Activated CD4-positive, alpha-beta T cell treated with anti-CD3 and anti-CD28 coated beads, Interleukin-2, amount 50 U/mL, for 24 hours (primary cell): ENCODE results near the gene HGFAC.
"Not testable (repeated sequence)": the region's sequence is repeated elsewhere in the genome, so short reads cannot be mapped to it uniquely, and the experiment has no call there.

Source experiments
- DNase-seq, 2 donors: peaks; one replicate each; pipeline ENCODE4 v3.0.0-alpha.2; 2020; ENCODE audit warnings: low read depth in 1 of 2, low spot score in 1 of 2

The HGFAC gene

DNA sequence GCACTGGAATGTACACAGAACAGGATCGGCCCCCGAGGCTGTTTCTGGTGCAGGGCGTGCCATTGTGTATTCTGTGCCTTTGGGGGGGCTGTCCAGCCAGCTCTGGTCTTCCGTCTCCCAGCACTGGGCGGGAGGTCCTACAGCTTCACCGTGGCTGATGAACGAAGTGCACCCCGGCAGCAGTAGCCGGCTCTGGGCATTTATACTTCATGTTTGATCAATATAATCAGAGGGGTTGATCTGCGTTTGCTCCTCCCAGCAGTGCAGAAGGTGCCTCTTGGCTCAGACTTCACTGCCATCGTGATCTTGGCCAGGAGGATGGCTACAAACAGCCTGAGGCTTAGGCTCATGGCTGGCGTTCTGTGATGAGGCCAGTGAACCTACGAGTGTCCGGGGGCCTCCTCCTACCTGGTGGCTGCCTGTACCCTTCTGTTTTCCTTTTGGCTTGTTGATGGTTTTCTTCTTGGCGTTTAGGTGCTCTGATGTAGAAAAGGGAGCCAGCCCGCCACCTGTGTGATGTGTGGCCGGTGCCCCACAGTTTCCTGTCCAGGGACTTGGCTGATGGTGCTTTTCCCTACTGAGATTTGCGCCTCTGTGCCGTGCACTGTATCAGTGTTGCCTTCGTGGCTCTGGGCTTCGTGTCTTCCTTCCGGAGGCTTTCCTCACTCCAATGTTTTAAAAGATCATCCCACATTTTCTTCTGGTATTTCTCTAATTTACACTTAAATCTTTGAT is 31.2 kb upstream of the HGFAC start:
- DNase-seq: no peak

DNA sequence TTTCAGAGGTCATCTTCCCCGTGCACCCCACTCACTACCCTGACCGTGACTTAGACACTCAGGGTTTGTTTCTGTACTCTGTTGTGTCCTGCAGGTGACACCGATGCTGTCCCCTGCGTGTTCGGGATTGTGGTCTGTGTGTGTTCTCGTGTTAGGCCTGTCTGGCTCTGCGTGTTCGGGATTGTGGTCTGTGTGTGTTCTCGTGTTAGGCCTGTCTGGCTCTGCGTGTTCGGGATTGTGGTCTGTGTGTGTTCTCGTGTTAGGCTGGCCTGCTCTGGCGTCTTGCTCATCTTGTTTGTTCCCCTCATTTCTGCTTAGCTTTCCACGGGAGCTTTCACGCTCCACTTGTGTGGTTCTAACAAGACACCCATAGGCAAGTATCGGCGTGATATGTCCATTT is 30.6 kb upstream of the HGFAC start:
- DNase-seq: not testable (repeated sequence)

DNA sequence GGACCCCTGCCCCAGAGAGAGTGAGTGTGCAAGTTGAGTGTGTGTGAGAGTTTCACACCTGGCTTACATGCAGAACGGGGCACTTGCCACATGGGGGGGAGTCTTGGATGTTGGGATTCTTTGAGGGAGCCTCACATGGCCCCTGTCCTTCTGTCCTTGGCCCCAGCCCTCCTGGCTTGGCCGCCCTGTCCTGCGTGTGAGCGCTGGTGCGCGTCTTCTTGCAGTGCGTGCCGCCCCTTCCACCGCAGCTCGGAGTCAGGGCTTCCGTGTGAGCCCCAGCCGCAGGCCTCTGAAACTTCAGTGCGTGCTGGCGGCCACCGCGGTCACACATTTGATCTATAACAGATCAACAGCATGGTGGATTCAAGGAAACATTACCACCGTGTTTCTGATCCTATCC is 30.1 kb upstream of the HGFAC start:
- DNase-seq: no peak

DNA sequence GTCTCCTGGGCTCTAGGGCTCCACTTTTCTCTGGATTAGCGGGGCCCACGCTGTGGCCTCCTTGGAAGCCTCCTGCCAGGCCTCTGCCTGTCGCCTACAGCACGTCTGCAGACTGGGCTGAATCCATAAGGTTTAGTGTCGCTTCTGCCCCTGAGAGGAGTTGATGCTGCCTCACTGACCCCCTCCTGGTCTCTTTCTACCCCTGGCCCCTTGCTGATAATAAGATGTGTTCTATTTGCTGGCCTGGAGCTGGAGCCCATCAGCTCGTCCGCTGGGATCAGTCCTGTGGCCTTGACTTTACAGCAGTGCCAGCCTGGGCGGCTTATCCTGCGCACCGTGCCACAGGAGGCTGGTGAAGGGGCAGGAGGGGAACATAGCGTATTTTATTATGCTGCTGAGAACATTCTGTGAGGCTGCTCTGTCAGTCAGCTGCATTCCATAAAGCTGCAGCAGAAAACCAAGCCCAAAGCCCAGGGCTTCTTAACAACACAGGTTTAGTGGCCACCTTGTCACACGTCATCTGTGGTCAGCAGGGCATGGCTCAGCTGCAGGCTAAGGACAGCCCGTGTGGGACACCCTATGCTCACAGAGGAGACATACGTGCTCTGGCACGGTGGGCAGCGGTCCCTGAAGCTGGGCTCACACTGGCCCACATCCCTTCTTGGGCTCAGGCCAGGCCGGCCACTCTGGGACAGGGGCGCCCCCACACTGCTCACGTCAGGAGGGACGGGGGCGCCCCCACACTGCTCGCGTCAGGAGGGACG is 29.3 kb upstream of the HGFAC start:
- DNase-seq: no peak

DNA sequence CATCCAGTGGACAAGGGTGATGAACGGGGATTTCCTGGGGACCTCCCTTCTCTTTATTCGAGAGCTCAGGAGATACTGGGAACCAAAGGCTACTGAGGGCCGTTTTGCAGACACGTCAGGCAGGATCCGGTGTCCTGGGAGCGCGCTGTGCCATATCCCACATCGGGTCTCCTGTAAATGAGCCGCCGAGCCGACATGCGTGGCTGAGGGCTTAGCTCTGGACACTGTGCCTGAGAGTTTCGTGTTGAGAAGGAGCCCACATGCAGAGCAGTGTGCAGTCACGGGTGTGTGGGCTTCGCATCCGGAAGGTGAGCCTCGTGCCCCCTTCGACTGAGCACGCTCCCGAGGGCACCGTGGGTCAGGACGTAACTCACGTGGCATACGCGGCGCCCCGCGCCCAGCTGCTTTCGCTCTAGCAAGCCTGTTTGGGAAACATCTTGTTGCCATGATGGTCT is 28.5 kb upstream of the HGFAC start:
- DNase-seq: no peak

DNA sequence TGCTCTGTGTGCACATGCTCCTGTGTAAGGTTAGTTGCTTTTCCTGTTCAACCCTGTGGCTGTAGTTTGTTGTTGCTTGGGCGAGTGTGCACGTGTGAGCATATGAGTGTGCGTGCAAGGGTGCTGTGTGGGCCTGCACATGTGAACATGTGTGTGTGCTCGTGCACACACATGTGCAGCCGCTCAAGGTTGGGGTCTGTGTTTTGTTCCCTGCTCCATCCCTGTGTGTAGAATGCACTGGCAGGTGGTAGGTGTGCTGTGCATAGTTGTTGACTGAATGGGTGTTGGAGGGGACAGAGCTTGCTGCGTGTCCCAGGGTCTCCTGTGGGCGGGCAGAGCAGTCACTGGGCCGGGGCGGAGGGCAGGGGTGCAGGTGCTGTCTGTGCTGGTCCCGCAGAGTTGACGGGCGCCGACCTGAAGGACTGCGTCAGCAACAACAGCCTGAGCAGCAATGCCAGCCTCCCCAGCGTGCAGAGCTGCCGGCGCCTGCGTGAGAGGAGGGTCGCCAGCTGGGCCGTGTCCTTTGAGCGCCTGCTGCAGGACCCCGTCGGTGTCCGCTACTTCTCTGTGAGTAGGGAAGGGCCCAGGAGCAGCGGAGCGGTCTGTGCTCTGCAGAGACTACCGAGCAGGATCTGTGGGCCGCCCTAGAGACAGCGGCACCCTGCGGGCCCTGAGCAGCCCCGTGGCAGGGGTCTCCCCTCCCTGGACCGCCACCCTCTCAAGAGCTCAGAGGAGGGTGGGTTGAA is 27.9 kb upstream of the HGFAC start:
- DNase-seq: no peak

DNA sequence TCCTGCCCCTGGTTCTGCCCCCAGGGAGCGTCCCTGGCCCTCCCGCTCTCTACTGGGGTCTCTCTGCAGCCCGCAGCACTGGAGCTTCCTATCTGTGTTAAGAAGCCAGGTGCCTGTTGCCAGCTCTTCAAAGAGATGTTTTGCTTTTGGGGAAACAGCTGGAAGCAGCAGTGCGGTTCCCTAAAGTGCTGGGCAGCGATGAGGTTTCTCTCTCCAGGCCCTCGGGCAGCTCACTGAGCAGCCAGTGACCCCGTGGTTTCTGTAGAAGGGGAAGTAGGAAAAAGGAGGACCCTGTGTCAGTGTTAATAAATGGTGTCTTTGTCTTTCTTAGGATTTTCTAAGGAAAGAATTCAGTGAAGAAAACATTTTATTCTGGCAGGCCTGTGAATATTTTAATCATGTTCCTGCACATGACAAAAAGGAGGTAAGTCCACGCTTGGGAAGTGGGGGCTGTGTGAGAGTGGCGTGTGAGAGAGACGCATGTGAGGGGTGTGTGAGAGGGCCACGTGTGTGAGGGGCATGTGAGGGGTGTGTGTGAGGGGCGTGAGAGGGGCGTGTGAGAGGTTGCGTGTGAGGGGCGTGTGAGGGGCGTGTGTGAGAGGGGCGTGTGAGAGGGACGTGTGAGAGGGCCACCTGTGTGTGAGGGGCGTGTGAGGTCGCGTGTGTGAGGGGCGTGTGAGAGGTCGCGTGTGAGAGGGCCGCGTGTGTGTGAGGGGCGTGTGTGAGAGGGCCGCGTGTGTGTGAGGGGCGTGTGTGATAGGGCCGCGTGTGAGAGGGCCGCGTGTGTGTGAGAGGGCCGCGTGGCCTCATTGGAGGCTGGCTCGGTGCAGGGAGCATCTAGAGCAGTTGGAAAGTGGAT is 27.1 kb upstream of the HGFAC start:
- no peak for DNase-seq

DNA sequence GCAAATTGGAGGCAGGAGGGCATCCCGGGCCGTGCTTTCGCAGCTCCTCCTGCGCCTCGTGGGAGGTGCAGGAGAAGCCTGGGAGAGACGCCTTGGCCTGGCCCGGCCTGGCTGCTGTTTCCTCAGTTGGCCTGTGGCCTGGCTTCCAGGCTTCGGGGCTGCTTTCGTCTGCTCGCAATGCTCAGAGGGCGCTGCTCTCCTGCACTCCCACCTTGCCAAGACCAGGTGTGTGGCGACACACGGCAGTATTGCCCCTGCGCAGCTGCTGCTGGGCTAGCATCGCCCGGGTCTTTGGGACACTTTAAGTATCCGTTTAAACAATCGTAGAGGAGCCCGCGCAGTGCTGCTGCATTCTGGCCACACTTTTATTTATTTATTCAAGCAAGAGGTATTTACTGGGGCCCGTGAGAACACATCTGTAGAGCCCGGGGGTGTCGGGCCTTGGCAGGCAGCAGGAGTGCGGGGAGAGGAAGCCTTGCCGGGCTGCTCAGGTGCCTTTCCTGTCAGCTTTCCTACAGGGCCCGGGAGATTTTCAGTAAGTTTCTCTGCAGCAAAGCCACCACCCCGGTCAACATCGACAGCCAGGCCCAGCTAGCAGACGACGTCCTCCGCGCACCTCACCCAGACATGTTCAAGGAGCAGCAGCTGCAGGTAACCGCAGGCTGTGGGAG is 26.2 kb upstream of the HGFAC start:
- DNase-seq: no peak

DNA sequence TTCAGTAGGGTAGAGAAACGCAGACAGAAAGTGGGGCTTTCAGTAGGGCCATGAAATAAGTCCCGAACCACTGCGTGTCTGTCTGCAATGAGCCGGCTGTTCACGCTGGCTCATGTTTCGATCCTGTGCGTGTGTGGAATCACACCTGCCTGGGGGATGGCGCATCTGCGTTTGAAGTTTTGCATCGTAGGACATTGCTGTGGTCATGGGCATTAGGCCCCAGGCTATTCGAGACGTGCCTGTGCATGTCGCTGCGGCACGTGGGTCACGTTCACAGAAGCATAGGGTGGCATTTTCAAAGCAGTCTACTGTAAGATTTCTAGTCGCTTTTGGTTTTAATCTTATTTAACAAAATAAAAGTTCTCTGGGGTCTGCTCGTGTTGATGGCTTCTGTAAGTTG is 25.5 kb upstream of the HGFAC start:
- no peak for DNase-seq

DNA sequence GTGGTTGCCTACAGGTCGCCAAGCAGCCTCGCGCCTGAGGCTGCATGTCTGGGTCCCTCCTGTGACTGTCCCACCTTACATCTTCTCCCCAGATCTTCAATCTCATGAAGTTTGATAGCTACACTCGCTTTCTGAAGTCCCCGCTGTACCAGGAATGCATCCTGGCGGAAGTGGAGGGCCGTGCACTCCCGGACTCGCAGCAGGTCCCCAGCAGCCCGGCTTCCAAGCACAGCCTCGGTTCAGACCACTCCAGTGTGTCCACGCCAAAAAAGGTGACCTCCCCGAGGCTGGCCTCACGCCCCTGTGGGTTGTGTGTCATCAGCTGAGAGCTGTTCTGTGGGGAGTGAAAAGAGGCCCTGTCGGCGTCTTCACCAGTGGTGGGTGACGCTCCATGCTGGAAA is 24.9 kb upstream of the HGFAC start:
- no peak for DNase-seq

DNA sequence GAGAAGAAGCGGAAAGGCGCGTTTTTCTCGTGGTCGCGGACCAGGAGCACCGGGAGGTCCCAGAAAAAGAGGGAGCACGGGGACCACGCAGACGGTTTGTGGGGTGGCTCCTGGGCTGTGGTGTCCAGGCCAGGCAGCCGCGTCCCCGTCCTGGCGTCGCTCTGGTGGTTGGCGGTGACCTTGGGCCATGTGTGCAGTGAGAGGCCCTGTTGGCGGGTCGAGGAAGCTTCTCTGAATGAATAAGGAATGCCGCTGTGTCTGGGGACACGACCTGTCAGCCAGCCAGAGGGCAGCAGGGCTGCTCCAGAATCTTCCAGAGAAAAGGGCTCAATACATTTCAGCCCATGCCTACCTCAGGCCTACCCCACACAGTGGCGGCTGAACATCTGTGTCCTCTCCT is 24.3 kb upstream of the HGFAC start:
- DNase-seq: no peak

DNA sequence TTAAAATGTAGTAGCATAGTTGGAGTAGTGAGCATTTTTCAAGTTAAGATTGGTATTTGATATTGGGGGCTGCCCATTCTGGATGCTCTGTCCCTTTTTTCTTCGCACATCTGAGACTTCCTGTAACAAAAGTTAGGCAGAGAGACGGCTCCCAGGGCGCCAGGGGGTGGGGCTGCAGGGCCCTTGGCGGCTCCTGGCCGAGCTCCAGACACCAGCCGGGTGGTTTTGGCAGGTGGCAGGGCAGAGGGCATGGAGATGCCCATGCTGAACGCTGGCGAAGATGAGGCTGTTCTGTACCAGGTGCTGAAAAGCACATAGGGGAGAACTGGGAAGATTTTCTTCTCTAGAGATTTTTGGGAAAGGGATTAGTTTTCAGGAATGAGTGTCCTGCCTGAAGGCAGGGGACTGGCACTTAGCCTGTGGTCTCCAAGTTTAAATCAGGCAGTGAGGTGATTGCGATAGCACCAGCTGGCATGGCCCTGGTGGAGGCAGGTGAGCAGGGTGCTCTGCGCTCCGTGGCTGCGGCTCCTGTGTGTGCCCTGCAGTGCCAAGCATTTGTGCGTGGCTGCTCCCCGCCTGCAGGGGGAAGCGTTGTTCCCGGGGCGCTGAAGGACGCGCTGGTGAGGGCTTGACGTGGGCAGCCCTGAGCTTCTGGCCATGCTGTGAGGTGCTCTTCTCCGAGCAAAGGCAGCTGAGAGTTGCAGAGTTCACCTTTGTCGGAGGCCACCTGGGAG is 23.6 kb upstream of the HGFAC start:
- no peak for DNase-seq

DNA sequence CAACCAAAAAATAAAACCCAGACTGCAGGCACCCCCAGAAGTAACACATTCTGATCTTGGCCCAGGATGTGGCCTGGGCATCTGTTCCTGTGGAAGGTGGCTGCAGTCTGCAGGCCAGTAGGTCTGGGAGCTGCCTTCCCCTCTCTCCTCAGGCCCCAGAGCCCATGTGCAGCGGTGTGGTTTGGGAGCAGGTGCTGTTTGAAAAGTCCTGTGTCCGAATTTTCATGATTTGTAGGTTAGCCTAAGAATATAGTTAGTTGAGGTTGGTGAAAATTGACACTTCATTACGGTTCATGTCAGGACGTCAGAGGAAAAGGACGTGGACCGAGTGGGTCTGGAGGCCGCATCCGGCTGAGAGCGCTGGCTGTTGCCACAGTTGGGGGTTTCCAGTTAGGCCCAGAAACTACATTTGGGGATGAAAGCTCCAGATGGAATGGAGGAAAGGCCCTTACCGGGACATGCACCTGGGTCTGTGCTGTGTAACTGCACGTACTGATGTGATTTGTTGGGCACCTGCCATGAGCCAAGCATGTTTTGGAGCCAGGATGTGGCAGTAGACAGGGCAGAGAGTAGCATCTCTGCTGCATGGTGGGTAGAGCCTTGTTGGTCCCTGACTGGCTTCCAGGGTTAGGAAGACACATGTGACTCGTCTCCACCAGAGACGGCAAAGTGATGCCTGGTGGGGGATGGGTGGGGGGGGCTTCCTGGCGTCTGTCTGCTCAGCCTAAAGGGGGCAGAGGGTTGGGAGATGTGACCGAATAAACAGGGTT is 21.7 kb upstream of the HGFAC start:
- no peak for DNase-seq

DNA sequence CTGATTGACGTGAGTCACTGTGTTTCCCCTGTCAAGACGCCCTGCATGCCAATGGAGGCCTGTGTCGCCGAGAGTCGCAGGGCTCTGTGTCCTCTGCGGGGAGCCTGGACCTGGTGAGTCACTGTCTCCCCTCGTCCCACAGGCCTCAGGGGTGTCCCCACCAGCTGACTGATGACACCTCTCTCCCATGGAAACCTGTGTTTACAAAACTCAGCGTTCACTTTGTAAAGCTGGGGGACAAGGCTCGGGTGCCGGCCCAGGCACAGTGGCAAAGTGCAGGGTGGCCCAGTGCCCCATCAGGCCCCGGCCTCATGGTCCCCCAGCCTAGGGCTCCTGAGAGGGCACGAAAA is 21.2 kb upstream of the HGFAC start:
- DNase-seq: no peak

DNA sequence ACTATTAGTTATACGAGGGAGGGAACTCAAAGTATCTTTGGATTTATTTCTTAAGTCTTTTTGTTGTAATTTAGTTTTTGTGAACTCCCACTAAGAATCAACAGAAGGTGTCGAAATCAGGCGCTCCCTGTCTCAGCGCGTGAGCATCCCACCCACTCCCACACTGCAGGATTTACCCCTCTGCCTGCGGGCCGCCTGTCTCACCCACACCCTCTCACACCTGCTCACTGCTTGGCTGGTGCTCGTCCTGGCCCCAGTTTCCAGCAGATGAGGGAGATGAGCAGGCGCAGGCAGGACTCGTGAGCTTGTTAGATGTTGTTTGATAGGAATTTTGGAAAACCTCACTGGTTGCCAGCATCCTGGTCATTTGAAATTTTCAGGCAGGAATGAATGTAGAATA is 20.8 kb upstream of the HGFAC start:
- DNase-seq: no peak

DNA sequence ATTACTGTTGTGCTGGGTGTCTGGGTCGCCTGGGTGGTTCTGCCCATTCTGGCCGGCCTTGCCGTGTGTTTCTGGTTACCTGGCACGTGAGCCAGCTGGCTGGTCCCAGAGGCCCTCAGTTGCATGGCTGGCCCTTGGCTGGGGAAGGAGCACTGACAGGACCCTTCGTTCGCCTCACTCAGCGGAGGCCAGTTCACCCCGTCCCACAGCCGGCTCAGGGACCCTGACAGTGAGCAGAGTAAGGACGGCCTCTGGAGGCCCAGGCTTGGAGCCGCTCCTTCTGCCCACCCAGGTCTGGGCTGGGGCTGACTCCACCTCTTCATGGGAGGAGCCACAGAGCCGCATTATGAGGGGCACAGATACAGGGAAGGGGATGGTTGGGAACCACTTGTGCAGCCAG is 20.3 kb upstream of the HGFAC start:
- no peak for DNase-seq

DNA sequence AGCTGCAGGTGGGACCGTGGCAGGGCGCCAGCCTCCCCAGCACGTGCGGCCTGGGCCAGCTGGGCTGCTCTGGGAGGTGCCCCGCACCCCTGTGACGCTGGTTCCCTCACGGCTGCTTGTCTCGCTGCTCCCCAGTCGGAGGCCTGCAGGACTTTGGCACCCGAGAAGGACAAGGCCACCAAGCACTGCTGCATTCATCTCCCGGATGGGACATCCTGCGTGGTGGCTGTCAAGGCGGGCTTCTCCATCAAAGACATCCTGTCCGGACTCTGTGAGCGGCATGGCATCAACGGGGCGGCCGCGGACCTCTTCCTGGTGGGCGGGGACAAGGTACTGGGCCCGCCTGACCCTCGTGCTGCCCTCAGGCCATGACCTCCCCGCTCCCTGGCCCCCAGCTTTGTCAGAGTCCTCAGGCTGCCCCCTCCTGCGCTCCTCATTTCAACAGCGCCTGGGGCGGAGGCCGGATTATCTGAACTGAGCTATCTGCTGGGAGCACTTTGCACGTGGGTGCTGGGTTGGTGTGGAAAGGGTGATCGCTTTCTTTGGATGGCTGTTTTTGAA is 19.4 kb upstream of the HGFAC start:
- DNase-seq: no peak

DNA sequence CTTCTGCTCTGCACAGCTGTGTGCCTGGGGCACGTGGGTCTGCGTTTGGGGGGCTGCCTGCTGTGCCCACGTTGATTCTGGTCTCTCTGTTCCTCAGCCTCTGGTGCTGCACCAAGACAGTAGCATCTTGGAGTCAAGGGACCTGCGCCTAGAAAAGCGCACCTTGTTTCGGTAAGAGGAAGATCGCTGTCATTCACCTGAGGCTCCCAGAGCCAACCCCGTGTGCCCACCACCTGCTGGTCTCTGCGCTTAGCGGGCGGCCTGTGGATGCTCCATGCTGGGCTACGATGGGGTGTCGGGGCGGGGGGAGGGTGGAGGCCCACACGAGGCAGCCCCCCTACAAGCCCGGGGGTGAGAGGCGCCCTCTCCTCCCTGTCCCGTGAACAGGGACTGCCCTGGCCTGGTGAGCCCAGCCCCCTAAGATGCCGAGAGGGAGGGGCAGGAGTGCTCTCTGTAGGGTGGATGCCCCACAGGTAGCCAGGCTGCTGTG is 18.9 kb upstream of the HGFAC start:
- DNase-seq: no peak

DNA sequence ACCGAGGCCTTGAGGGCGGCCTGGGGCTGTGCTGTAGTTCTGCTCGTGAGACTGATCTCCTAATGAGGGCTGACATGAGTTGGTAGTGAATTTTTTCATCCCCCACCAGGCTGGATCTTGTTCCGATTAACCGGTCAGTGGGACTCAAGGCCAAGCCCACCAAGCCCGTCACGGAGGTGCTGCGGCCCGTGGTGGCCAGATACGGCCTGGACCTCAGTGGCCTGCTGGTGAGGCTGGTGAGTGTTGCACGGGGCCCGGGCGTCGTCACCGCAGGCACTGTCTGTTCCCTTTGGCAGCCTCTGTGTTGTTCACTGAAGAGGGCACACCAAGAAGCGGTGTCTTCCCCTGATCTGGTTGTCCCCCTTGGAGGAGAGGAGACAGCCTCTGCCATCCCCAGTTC is 18.4 kb upstream of the HGFAC start:
- DNase-seq: no peak
